ENCODE measurements around the gene PAFAH1B2. TPM values are rescaled to one million over a fixed set of nuclear protein-coding genes. Genes with fewer than 3 reads are reported as not detected.
A peak's percentile ranks its signal among the peaks of the same experiment; 100 is the strongest.

The PAFAH1B2 gene
- total RNA-seq, 1 experiment from 2014 or later: 153 TPM

DNA sequence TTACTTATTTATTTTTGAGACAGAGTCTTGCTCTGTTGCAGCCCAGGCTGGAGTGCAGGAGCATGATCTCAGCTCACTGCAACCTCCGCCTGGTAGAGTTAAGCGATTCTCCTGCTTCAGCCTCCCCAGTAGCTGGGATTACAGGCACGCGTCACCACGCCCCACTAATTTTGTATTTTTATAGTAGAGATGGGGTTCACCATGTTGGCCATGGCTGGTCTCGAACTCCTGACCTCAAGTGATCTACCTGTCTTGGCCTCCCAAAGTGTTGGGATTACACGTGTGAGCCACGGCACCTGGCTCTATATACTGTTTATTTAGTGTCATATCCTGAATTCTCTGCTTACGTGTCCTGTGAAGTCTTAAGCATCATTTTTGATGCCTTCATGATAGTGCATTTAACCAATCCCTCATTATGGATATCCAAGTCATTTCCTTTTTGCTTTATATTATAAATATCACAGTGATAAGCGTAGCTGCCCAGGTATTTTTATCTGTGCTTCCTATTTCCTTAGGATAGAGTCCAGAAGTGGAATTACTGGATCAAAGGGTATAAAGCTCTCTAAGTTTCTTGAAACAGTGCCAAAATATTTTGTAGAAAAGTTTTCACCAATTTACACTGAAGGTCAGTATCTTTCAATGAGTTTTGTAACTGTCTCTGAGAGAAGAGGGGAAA lies 33.6 kb downstream of the PAFAH1B2 start:
- no TSS peak for BruUV-seq (replicated peaks)
- intact Hi-C loops (cut with micrococcal nuclease; ENCODE audit: unreplicated experiment): loop anchor here (5.0 kb wide), 1 partner anchor 35 kb away; the partner anchor contains the start of gene PAFAH1B2
- CTCF ChIA-PET: interaction anchor here (0.6 to 1.1 kb wide), 3 partner anchors 45 to 386 kb away, joined by 3 to 4 read pairs (median 3); partner anchors contain the start of gene APOA5
- peak overlapping the region; percentile 81 for H3K27ac ChIP-seq (ENCODE audit: low read depth, low read length, poor library complexity, severe bottlenecking)
- no peak for TF ChIP-seq EZH2 (IDR thresholded peaks at IDR 0.05; ENCODE audit: borderline replicate concordance, low read depth, low read length, poor library complexity, severe bottlenecking)
- TF ChIP-seq CTCF (conservative IDR thresholded peaks at IDR 0.05; ENCODE audit: low read depth, low read length): no peak
- H3K36me3 ChIP-seq (ENCODE audit: insufficient read depth, low read length, poor library complexity, severe bottlenecking): no peaks in the 10 kb centered on the region
- DNase-seq (ENCODE audit: low spot score): no peak
- peak overlapping the region; percentile 70 for H3K4me3 ChIP-seq (ENCODE audit: low read depth, low read length, poor library complexity, severe bottlenecking)
- POLR2A ChIA-PET (ENCODE audit: low non-redundant PET): no interaction called here
- no peaks in the 10 kb centered on the region for H3K27me3 ChIP-seq (replicated peaks; ENCODE audit: insufficient read depth, low read depth, low read length, poor library complexity)
- no peaks in the 10 kb centered on the region for H3K9me3 ChIP-seq (ENCODE audit: low read depth, low read length, poor library complexity, severe bottlenecking)
- H3K4me1 ChIP-seq (ENCODE audit: insufficient read depth, low read length, poor library complexity, severe bottlenecking): peaks cover 29% of the 10 kb centered on the region

DNA sequence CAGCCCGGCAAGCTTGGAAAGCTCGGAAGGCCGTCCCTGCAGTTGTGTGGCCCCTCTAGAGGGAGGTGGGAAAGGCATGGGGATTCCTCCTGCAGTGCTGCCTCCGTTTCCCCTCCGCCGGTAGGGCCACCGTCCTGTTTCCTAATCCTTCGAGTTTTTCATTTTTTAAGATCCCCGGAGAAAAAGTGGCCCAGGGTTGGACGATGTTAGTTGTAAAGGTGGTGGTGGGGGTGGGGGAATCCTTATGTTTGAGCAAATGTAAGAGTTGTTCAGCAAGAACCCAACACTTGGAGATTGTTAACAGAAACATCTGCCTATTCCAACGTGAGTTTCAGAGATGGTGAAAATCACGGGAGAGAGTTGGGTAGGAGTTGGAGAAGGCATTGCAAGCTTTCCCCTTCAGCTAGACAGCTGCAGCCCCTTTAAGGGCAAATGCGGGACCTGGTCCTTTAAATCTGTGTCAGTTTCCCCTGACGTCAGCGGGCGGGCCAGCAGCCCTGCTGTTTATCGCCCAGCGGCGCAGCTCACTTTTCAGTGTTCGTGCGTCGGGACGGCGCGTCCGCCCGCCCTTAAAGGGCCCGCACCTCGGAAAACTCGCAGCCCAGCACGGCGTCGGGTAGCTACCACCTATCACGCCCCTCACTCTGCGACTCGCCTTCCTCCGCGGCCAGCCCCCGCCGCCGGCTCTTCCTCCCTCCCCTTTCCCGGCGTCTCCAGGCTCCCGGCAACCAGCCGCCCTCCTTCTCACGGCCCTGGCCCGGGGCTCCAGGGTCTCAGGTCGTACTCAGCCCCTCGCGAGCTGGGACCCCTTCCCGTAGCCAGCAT lies 34.3 kb downstream of the PAFAH1B2 start, which contains the start of gene SIDT2:
Gene SIDT2, plus strand, starts transcription at position 534 of the 825 bp plus-strand sequence. CDS start 521 bp downstream, outside the sequence.
- H3K36me3 ChIP-seq (ENCODE audit: insufficient read depth, low read length, poor library complexity, severe bottlenecking): no peaks in the 10 kb centered on the region
- CTCF ChIA-PET: interaction anchor here (0.6 to 1.1 kb wide), 5 partner anchors 32 to 387 kb away, joined by 3 to 4 read pairs (median 3); partner anchors contain the start of gene APOA5
- H3K4me3 ChIP-seq (ENCODE audit: low read depth, low read length, poor library complexity, severe bottlenecking): peak within 1 kb of the TSS; percentile 70
- no peak for TF ChIP-seq EZH2 (IDR thresholded peaks at IDR 0.05; ENCODE audit: borderline replicate concordance, low read depth, low read length, poor library complexity, severe bottlenecking)
- TF ChIP-seq CTCF (conservative IDR thresholded peaks at IDR 0.05; ENCODE audit: low read depth, low read length): no peak
- intact Hi-C loops (cut with micrococcal nuclease; ENCODE audit: unreplicated experiment): loop anchor here (5.0 kb wide), 1 partner anchor 36 kb away; the partner anchor contains the start of gene PAFAH1B2
- no peaks in the 10 kb centered on the region for H3K9me3 ChIP-seq (ENCODE audit: low read depth, low read length, poor library complexity, severe bottlenecking)
- no TSS peak for BruUV-seq (replicated peaks)
- peak; percentile 98 for DNase-seq (ENCODE audit: low spot score)
- POLR2A ChIA-PET (ENCODE audit: low non-redundant PET): interaction anchor here (0.5 kb wide), 1 partner anchor 423 kb away, joined by 3 read pairs; no protein-coding TSS in a partner anchor
- no peaks in the 10 kb centered on the region for H3K27me3 ChIP-seq (replicated peaks; ENCODE audit: insufficient read depth, low read depth, low read length, poor library complexity)
- H3K4me1 ChIP-seq (ENCODE audit: insufficient read depth, low read length, poor library complexity, severe bottlenecking): peaks cover 29% of the 10 kb centered on the region
- H3K27ac ChIP-seq (ENCODE audit: low read depth, low read length, poor library complexity, severe bottlenecking): peak within 1 kb of the TSS; percentile 81
